HEK293 (cell line): ENCODE data around the gene ELOVL6.

Experiments used
- CTCF ChIP-seq: fragments of 450-650 bp; formaldehyde crosslinking; IDR thresholded peaks from 2 replicates; pipeline ENCODE4 v1.5.1; 2016; ENCODE audit warnings: missing biosample characterization, missing genetic modification characterization
- ZBTB20 ChIP-seq: fragments of 450-650 bp; formaldehyde crosslinking; IDR thresholded peaks from 2 replicates; pipeline ENCODE4 v1.5.1; 2016; ENCODE audit warnings: missing biosample characterization, missing genetic modification characterization
- ZBTB21 ChIP-seq: fragments of 450-650 bp; formaldehyde crosslinking; IDR thresholded peaks from 2 replicates; pipeline ENCODE4 v1.5.1; 2017; ENCODE audit warnings: missing biosample characterization, missing genetic modification characterization
- ZNF239 ChIP-seq: fragments of 450-650 bp; formaldehyde crosslinking; IDR thresholded peaks from 2 replicates; pipeline ENCODE4 v1.5.1; 2016; ENCODE audit warnings: missing biosample characterization, missing genetic modification characterization
- ZNF658 ChIP-seq: fragments of 450-650 bp; formaldehyde crosslinking; IDR thresholded peaks from 2 replicates; pipeline ENCODE4; 2016; ENCODE audit warnings: missing biosample characterization, missing genetic modification characterization
- TF ChIP-seq, protein P1 (sequence below): fragments of 450-650 bp; formaldehyde crosslinking; IDR thresholded peaks from 2 replicates; pipeline ENCODE4 v1.5.1; 2016; ENCODE audit warnings: missing biosample characterization, missing genetic modification characterization

DNA sequence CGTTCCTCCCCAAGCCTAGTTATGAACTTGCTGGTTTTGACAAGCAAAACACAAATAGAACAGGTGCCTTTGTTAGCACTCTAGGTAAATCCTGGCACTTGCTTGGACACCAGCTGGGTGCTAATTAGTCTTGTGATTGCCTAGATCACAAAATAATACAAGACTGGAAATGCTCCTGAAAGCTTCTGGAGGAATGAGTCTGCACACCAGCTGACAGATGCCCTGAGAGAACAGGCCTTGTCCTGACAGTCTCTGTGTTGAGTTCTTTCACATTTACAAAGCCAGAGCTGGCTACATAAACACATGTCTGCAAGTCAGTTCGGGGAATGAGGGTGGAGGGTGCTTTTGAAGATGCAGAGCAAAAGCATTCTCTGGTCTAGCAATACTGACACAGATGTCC is 93.8 kb downstream of the ELOVL6 start:
- TF ChIP-seq ZNF658 (tag by site-specific recombination) = no peak
- TF ChIP-seq, protein P1, sequence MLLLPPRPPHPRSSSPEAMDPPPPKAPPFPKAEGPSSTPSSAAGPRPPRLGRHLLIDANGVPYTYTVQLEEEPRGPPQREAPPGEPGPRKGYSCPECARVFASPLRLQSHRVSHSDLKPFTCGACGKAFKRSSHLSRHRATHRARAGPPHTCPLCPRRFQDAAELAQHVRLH (tag by site-specific recombination) = no peak
- TF ChIP-seq ZNF239 = no peak
- TF ChIP-seq ZBTB21 (tag by site-specific recombination) = no peak
- TF ChIP-seq ZBTB20 (tag by site-specific recombination) = no peak
- TF ChIP-seq CTCF (tag by site-specific recombination) = no peak
